Loucy (cell line): ENCODE data around the gene FMNL3.

Experiments
- H2AFZ ChIP-seq: fragments of 200-600 bp; sonication (generic); 2 replicates; pipeline ENCODE4 v1.6.0; 2016; ENCODE audit warnings: antibody characterized with exemption, mild to moderate bottlenecking, low read length, moderate library complexity
- H3F3A ChIP-seq: fragments of 200-600 bp; 2 replicates; pipeline ENCODE4 v1.6.0; 2016; ENCODE audit warnings: antibody characterized with exemption, low read depth, mild to moderate bottlenecking
- H3K27me3 ChIP-seq: fragments of 200-600 bp; sonication (generic); 2 replicates; pipeline ENCODE4 v1.6.1; 2014; ENCODE audit warnings: low read length, mild to moderate bottlenecking; ENCODE audit not compliant: insufficient read depth, poor library complexity, severe bottlenecking
- H3K36me3 ChIP-seq: fragments of 200-600 bp; sonication (generic); 2 replicates; pipeline ENCODE4 v1.6.1; 2016; ENCODE audit warnings: low read length; ENCODE audit not compliant: insufficient read depth
- H3K4me1 ChIP-seq: fragments of 200-600 bp; sonication (generic); 2 replicates; pipeline ENCODE4 v1.5.1; 2014; ENCODE audit warnings: low read length, mild to moderate bottlenecking; ENCODE audit not compliant: insufficient read depth, poor library complexity, severe bottlenecking
- H3K4me2 ChIP-seq: fragments of 200-600 bp; sonication (generic); 2 replicates; pipeline ENCODE4 v1.6.0; 2014; ENCODE audit warnings: antibody characterized with exemption, low read length, low read depth, mild to moderate bottlenecking; ENCODE audit not compliant: poor library complexity, severe bottlenecking
- H3K4me3 ChIP-seq: fragments of 200-600 bp; sonication (generic); 2 replicates; pipeline ENCODE4 v1.5.1; 2014; ENCODE audit warnings: low read length, mild to moderate bottlenecking, mixed read lengths; ENCODE audit not compliant: poor library complexity, severe bottlenecking
- H3K79me2 ChIP-seq: fragments of 200-600 bp; sonication (generic); 2 replicates; pipeline ENCODE4 v1.6.1; 2014; ENCODE audit warnings: low read length; ENCODE audit not compliant: insufficient read depth
- H3K9ac ChIP-seq: fragments of 200-600 bp; sonication (generic); 2 replicates; pipeline ENCODE4 v1.6.0; 2014; ENCODE audit warnings: mild to moderate bottlenecking, low read depth, low read length, moderate library complexity; ENCODE audit not compliant: poor library complexity, severe bottlenecking
- H3K9me2 ChIP-seq: fragments of 200-600 bp; sonication (generic); replicated peaks from 2 replicates; pipeline ENCODE4 v1.6.1; 2016; ENCODE audit warnings: low read depth, low read length, mixed read lengths
- H3K9me3 ChIP-seq: fragments of 200-600 bp; sonication (generic); 2 replicates; pipeline ENCODE4 v1.6.1; 2014; ENCODE audit warnings: mild to moderate bottlenecking, antibody characterized with exemption, low read length, low read depth; ENCODE audit not compliant: insufficient read depth
- H4K20me1 ChIP-seq: fragments of 200-600 bp; sonication (generic); 2 replicates; pipeline ENCODE4 v1.6.0; 2014; ENCODE audit warnings: antibody characterized with exemption, low read length, mild to moderate bottlenecking; ENCODE audit not compliant: insufficient read depth, poor library complexity, severe bottlenecking
- EZH2phosphoT487 ChIP-seq: fragments of 200-600 bp; IDR thresholded peaks from 2 replicates; pipeline ENCODE4 v1.6.1; 2018; ENCODE audit warnings: antibody characterized with exemption, mild to moderate bottlenecking, moderate library complexity, borderline replicate concordance
- TF ChIP-seq, protein P1 (sequence below): fragments of 200-600 bp; sonication (generic); conservative IDR thresholded peaks from 2 replicates; pipeline ENCODE4 v1.5.1; 2014; ENCODE audit warnings: mild to moderate bottlenecking, antibody characterized with exemption, low read length

The FMNL3 gene

DNA sequence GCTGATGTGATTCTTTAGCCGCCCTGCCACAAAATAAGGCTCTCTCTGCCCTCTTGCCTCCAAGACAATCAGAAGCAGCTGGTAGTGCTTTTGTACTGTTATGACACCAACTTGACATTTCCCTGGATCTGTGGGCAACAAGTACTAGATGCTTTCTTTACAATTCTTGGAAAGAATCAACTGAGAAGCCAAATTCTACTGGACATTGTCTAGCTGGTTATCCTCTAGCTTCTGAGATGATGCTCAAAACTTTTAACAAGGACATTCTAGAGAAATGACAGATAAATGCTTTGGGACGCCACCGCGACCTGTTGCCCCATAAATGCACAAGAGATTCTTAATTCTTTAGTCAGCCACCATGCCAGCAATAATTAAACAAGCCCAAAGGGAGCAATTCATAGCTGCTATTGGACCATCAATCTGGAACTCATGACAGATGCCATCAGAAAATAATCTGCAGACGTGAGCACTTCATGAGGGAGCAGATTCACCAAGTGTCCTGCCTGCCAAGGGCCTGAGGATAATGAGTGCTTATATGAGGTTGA is 22.8 kb downstream of the FMNL3 start:
- Histone ChIP-seq H3F3A (no peaks in the 10 kb centered on the region), H3K36me3 (no peaks in the 10 kb centered on the region), H3K9me3 (no peaks in the 10 kb centered on the region), H4K20me1 (no peaks in the 10 kb centered on the region), H2AFZ (no peak overlapping the region), H3K27me3 (no peaks in the 10 kb centered on the region), H3K4me2 (no peak overlapping the region), H3K79me2 (peaks cover 71% of the 10 kb centered on the region; the same call in 1 of the 2 replicates), H3K4me1 (peaks cover 32% of the 10 kb centered on the region), H3K4me3 (no peak overlapping the region), H3K9me2 (no peaks in the 10 kb centered on the region), H3K9ac (no peak overlapping the region)
- TF ChIP-seq, protein P1, sequence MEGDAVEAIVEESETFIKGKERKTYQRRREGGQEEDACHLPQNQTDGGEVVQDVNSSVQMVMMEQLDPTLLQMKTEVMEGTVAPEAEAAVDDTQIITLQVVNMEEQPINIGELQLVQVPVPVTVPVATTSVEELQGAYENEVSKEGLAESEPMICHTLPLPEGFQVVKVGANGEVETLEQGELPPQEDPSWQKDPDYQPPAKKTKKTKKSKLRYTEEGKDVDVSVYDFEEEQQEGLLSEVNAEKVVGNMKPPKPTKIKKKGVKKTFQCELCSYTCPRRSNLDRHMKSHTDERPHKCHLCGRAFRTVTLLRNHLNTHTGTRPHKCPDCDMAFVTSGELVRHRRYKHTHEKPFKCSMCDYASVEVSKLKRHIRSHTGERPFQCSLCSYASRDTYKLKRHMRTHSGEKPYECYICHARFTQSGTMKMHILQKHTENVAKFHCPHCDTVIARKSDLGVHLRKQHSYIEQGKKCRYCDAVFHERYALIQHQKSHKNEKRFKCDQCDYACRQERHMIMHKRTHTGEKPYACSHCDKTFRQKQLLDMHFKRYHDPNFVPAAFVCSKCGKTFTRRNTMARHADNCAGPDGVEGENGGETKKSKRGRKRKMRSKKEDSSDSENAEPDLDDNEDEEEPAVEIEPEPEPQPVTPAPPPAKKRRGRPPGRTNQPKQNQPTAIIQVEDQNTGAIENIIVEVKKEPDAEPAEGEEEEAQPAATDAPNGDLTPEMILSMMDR = no peak
- no peak for TF ChIP-seq EZH2phosphoT487

DNA sequence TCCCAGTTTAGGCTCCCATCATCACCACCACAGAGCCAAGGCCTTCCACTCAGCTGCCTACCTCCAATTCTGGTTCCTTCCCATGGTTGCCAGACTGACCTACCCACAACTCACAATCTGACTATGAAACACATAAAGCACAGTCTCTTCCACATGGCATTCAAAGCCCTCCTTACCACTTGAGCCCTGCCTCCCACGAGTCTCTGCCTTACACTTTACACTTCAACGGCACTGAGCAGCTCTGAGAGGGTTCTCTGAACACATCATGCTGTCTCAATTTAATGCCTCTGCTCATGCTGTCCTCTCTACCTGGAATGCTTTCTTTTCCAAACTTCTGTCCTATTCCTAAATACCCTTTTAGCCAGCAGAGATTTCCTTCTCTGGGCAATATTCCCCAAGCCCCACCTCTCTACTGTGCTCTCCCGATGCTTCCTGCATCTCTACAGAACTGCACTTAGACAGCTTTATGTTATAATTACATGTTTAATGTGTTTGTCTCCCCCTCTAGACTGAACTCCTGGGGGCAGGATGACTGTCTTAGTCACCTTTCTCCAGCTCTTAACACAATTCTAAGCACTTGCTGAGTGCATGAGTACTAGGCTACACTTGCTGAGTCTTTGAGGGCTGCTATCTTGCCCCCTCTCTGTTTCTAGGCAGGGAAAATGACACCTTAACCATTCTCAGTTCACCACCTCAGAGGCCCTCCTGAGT is 23.5 kb downstream of the FMNL3 start:
- peaks cover 73% of the 10 kb centered on the region; the same call in 1 of the 2 replicates for H3K79me2 ChIP-seq
- H3K27me3 ChIP-seq = no peaks in the 10 kb centered on the region
- no peaks in the 10 kb centered on the region for H4K20me1 ChIP-seq
- no peaks in the 10 kb centered on the region for H3K36me3 ChIP-seq
- no peak overlapping the region for H3K4me2 ChIP-seq
- H3K4me3 ChIP-seq = no peak overlapping the region
- no peak overlapping the region for H2AFZ ChIP-seq
- peaks cover 29% of the 10 kb centered on the region for H3K4me1 ChIP-seq
- TF ChIP-seq EZH2phosphoT487 = no peak
- TF ChIP-seq, protein P1 = no peak; the same call in 1 of the 2 replicates
- H3K9me2 ChIP-seq = no peaks in the 10 kb centered on the region
- no peaks in the 10 kb centered on the region for H3K9me3 ChIP-seq
- H3K9ac ChIP-seq = no peak overlapping the region
- no peaks in the 10 kb centered on the region for H3F3A ChIP-seq

DNA sequence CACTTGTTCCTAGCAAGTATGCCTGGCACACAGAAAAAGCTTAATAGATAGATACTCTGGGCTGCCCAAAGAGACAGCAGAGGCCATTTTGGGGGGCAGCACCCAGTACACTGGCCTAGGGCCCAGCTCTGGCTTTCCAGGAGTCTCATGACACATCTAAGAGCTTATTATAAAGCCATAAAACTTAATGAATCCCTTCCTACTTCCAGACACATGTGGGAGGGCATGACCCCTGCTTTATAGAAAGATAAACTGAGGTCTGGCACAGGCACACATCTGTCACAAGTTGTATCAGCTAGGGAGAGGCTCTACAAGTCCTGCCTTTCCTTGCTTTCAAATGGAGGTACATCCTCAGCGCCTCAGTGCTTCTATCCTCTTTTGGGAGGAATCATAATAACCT is 27.1 kb downstream of the FMNL3 start:
- H2AFZ ChIP-seq = no peak overlapping the region

More for the DNA sequence above, 27.1 kb downstream of the FMNL3 start:
- H3K9me3 ChIP-seq = no peaks in the 10 kb centered on the region
- no peaks in the 10 kb centered on the region for H4K20me1 ChIP-seq
- peaks cover 60% of the 10 kb centered on the region; the same call in 1 of the 2 replicates for H3K79me2 ChIP-seq
- no peak overlapping the region for H3K4me2 ChIP-seq
- H3K36me3 ChIP-seq = no peaks in the 10 kb centered on the region
- TF ChIP-seq, protein P1 = no peak
- TF ChIP-seq EZH2phosphoT487 = no peak
- H3K4me1 ChIP-seq = peaks cover 35% of the 10 kb centered on the region
- no peak overlapping the region for H3K4me3 ChIP-seq
- H3K9ac ChIP-seq = no peak overlapping the region
- no peaks in the 10 kb centered on the region for H3K9me2 ChIP-seq
- no peaks in the 10 kb centered on the region for H3F3A ChIP-seq
- no peaks in the 10 kb centered on the region for H3K27me3 ChIP-seq
